ENCODE results near the gene SRRM4. TPM values are rescaled to one million over a fixed set of nuclear protein-coding genes. Genes with fewer than 3 reads are reported as not detected.
"Not testable (repeated sequence)": the region's sequence is repeated elsewhere in the genome, so short reads cannot be mapped to it uniquely, and the experiment has no call there.

The SRRM4 gene
- total RNA-seq, 1 experiment from 2014 or later, result not detected

- DNase-seq (ENCODE audit: extremely low read depth, low read depth), result no peak
These were observed 25.4 kb downstream of the SRRM4 start for GRCh38 chr12:119006746-119007145.

- DNase-seq (ENCODE audit: extremely low read depth, low read depth), result not testable (repeated sequence)
These were observed 26.9 kb downstream of the SRRM4 start for GRCh38 chr12:119008273-119008672.

- no peak for DNase-seq (ENCODE audit: extremely low read depth, low read depth)
These were observed 27.4 kb downstream of the SRRM4 start for GRCh38 chr12:119008691-119009221.

GRCh38 chr12:119011231-119011630 is 29.9 kb downstream of the SRRM4 start:
- no peak for DNase-seq (ENCODE audit: extremely low read depth, low read depth)

- no peak for DNase-seq (ENCODE audit: extremely low read depth, low read depth)
These were observed 30.8 kb downstream of the SRRM4 start for GRCh38 chr12:119012179-119012578.

GRCh38 chr12:119013023-119013422 is 31.7 kb downstream of the SRRM4 start:
- DNase-seq (ENCODE audit: extremely low read depth, low read depth), result no peak

GRCh38 chr12:119014368-119014767 is 33.0 kb downstream of the SRRM4 start:
- DNase-seq (ENCODE audit: extremely low read depth, low read depth), result no peak

GRCh38 chr12:119016715-119017114 is 35.4 kb downstream of the SRRM4 start:
- DNase-seq (ENCODE audit: extremely low read depth, low read depth), result no peak

GRCh38 chr12:119019166-119019565 is 37.8 kb downstream of the SRRM4 start:
- no peak for DNase-seq (ENCODE audit: extremely low read depth, low read depth)

GRCh38 chr12:119020406-119021360 is 39.3 kb downstream of the SRRM4 start:
- DNase-seq (ENCODE audit: extremely low read depth, low read depth), result no peak

GRCh38 chr12:119024356-119024755 is 43.0 kb downstream of the SRRM4 start:
- no peak for DNase-seq (ENCODE audit: extremely low read depth, low read depth)

- no peak for DNase-seq (ENCODE audit: extremely low read depth, low read depth)
These were observed 44.4 kb downstream of the SRRM4 start for GRCh38 chr12:119025786-119026185.

- not testable (repeated sequence) for DNase-seq (ENCODE audit: extremely low read depth, low read depth)
These were observed 52.0 kb downstream of the SRRM4 start for GRCh38 chr12:119033332-119033731.

GRCh38 chr12:119036878-119037825 is 55.8 kb downstream of the SRRM4 start:
- DNase-seq (ENCODE audit: extremely low read depth, low read depth), result peak; percentile 17

GRCh38 chr12:119044094-119044493 is 62.8 kb downstream of the SRRM4 start:
- no peak for DNase-seq (ENCODE audit: extremely low read depth, low read depth)

GRCh38 chr12:119047641-119048040 is 66.3 kb downstream of the SRRM4 start:
- DNase-seq (ENCODE audit: extremely low read depth, low read depth), result no peak

GRCh38 chr12:119050663-119051062 is 69.3 kb downstream of the SRRM4 start:
- no peak for DNase-seq (ENCODE audit: extremely low read depth, low read depth)

- no peak for DNase-seq (ENCODE audit: extremely low read depth, low read depth)
These were observed 70.1 kb downstream of the SRRM4 start for GRCh38 chr12:119051474-119051873.

GRCh38 chr12:119052001-119052400 is 70.7 kb downstream of the SRRM4 start:
- DNase-seq (ENCODE audit: extremely low read depth, low read depth), result no peak

GRCh38 chr12:119055977-119056376 is 74.6 kb downstream of the SRRM4 start:
- no peak for DNase-seq (ENCODE audit: extremely low read depth, low read depth)
